GM12878 (cell line): Measurements from ENCODE around the gene SGMS1. TPM values are rescaled to one million over a fixed set of nuclear protein-coding genes. Genes with fewer than 3 reads are reported as not detected.

Experiments used
- ATAC-seq: fragments of 200-7000 bp; cut with Tn5 transposase; 3 replicates; pipeline ENCODE4 v1.9.1; 2020; ENCODE audit warnings: mild to moderate bottlenecking, moderate library complexity
- BruUV-seq: library from RNA; stranded (reverse); fragments of 400-500 nt; replicated peaks from 2 replicates; lab custom pipeline; 2021; lab: Mats Ljungman, UMichigan
- CTCF ChIA-PET: fragments of 300-600 bp; sonication (Branson Sonifier 250); formaldehyde crosslinking; extraction: SDS; loops from one replicate; lab custom pipeline; 2021; ENCODE audit warnings: inconsistent platforms; lab: Yijun Ruan, JAX
- POLR2A ChIA-PET: fragments of 350-600 bp; formaldehyde crosslinking; extraction: SDS; loops from one replicate; lab custom pipeline; 2021; ENCODE audit warnings: inconsistent platforms; lab: Charles Lee
- RAD21 ChIA-PET: fragments of 300-600 bp; sonication (Branson Sonifier 250); formaldehyde crosslinking; loops from one replicate; lab custom pipeline; 2023; ENCODE audit warnings: antibody characterized with exemption; ENCODE audit not compliant: unreplicated experiment; lab: Charles Lee
- SMC1A ChIA-PET: fragments of 300-600 bp; sonication (Branson Sonifier 250); formaldehyde crosslinking; loops from one replicate; lab custom pipeline; 2023; ENCODE audit not compliant: unreplicated experiment, uncharacterized antibody; lab: Charles Lee
- DNase-seq: peaks from one replicate; pipeline ENCODE4 v3.0.0-alpha.2; 2011; ENCODE audit warnings: low read depth, low spot score
- FAIRE-seq: peaks from 3 replicates; lab custom pipeline; 2011; peaks lifted over from hg19 to GRCh38; lab: Jason Lieb, UNC
- H2AFZ ChIP-seq: 2 replicates; pipeline ENCODE4 v1.6.0; 2011; ENCODE audit warnings: low read depth, low read length, control low read depth; ENCODE audit not compliant: control insufficient read depth
- H3K27ac ChIP-seq: 2 replicates; pipeline ENCODE4 v1.5.1; 2011; ENCODE audit warnings: control low read depth; ENCODE audit not compliant: control insufficient read depth, insufficient read depth
- H3K27me3 ChIP-seq, 2 experiments: replicated peaks in 1 of 2; 2 replicates each; pipeline versions ENCODE4 v1.6.0 to v1.6.1; 2011; ENCODE audit warnings: low read length in 1 of 2; ENCODE audit not compliant: control insufficient read depth in 2 of 2, insufficient read depth in 2 of 2
- H3K36me3 ChIP-seq, 2 experiments: 2 replicates each; pipeline ENCODE4 v1.5.1; 2011; ENCODE audit warnings: low read length in 1 of 2; ENCODE audit not compliant: control insufficient read depth in 2 of 2, insufficient read depth in 2 of 2
- H3K4me1 ChIP-seq: 2 replicates; pipeline ENCODE4 v1.6.1; 2011; ENCODE audit warnings: mild to moderate bottlenecking, low read length, moderate library complexity, mixed read lengths; ENCODE audit not compliant: control insufficient read depth, insufficient read depth
- H3K4me2 ChIP-seq: 2 replicates; pipeline ENCODE4 v1.6.0; 2011; ENCODE audit warnings: control low read depth; ENCODE audit not compliant: control insufficient read depth, insufficient read depth
- H3K4me3 ChIP-seq: fragments of 200-600 bp; sonication (generic); 2 replicates; pipeline ENCODE4 v1.5.1; 2016
- H3K79me2 ChIP-seq: 2 replicates; pipeline ENCODE4 v1.6.0; 2011; ENCODE audit warnings: low read length; ENCODE audit not compliant: control insufficient read depth, insufficient read depth
- H3K9ac ChIP-seq: 2 replicates; pipeline ENCODE4 v1.8.0; 2011; ENCODE audit warnings: low read length, control low read depth, mixed read lengths; ENCODE audit not compliant: control insufficient read depth, insufficient read depth
- H3K9me3 ChIP-seq: replicated peaks from 3 replicates; pipeline ENCODE4 v1.5.1; 2011; ENCODE audit warnings: mild to moderate bottlenecking, low read length; ENCODE audit not compliant: control insufficient read depth, insufficient read depth
- H4K20me1 ChIP-seq: 2 replicates; pipeline ENCODE4 v1.6.0; 2011; ENCODE audit not compliant: control insufficient read depth, insufficient read depth
- ATF7 ChIP-seq: fragments of 450-650 bp; IDR thresholded peaks from 2 replicates; pipeline ENCODE4 v1.6.1; 2016; ENCODE audit warnings: low read depth, mild to moderate bottlenecking
- BACH1 ChIP-seq: fragments of 450-650 bp; IDR thresholded peaks from 2 replicates; pipeline ENCODE4 v1.6.1; 2017; ENCODE audit warnings: mild to moderate bottlenecking, borderline replicate concordance
- GATAD2B ChIP-seq: fragments of 450-650 bp; conservative IDR thresholded peaks from 2 replicates; pipeline ENCODE4 v1.6.1; 2017; ENCODE audit warnings: low read depth, mild to moderate bottlenecking, moderate library complexity
- HCFC1 ChIP-seq: fragments of 150-350 bp; IDR thresholded peaks from 2 replicates; pipeline ENCODE4 v1.6.1; 2014; ENCODE audit warnings: low read length
- NBN ChIP-seq: fragments of 450-650 bp; IDR thresholded peaks from 2 replicates; pipeline ENCODE4 v1.6.1; 2016
- PAX5 ChIP-seq: IDR thresholded peaks from 2 replicates; pipeline ENCODE4 v1.6.1; 2011; ENCODE audit warnings: low read depth, low read length, borderline replicate concordance
- POU2F2 ChIP-seq: IDR thresholded peaks from 3 replicates; pipeline ENCODE4 v1.6.1; 2011; ENCODE audit warnings: low read depth, mild to moderate bottlenecking, low read length, borderline replicate concordance
- SMAD5 ChIP-seq: IDR thresholded peaks from 2 replicates; pipeline ENCODE4 v1.6.1; 2016; ENCODE audit warnings: antibody characterized with exemption, low read depth
- SMARCA5 ChIP-seq: fragments of 450-650 bp; IDR thresholded peaks from 2 replicates; pipeline ENCODE4 v1.6.1; 2017; ENCODE audit warnings: mild to moderate bottlenecking
- WGBS: methylation state at CpG from one replicate; pipeline ENCODE4 v1.1.6; 2016; ENCODE audit warnings: low lambda C conversion rate; ENCODE audit not compliant: insufficient replicate concordance, insufficient coverage; ENCODE audit errors: missing lambda C conversion rate; 5-methylcytosine and 5-hydroxymethylcytosine counted together
- in situ Hi-C: fragments of 300-500 bp; cut with MboI; formaldehyde crosslinking; loops from 9 replicates; pipeline ENCODE4 v1.14.3; 2018; ENCODE audit warnings: mixed read lengths
- intact Hi-C: fragments of 100-400 bp; cut with micrococcal nuclease; formaldehyde crosslinking; loops from one replicate; pipeline ENCODE4 v1.14.2; 2022; ENCODE audit not compliant: unreplicated experiment
- polyA plus RNA-seq, 11 experiments: library from polyadenylated mRNA; depleted of rRNA in 4 of 11; unstranded in 6 of 11; stranded (reverse) in 5 of 11; fragments of >200 nt; fragmentation: Nextera tagmentation in 4 of 11; fragmentation: Illumina TruSeq in 1 of 11; extraction: Ambion mirVana in 4 of 11; extraction: Trizol in 1 of 11; gene quantifications; 1 replicate in 1 of 11; 2 replicates in 10 of 11; pipeline versions ENCODE4 v1.2.1 to v1.2.3, GENCODE V29; 2011 to 2016; ENCODE audit warnings: inconsistent platforms in 2 of 11, missing spikeins in 2 of 11, low read depth in 1 of 11
- total RNA-seq, 4 experiments: library from RNA; depleted of rRNA in 3 of 4; stranded (reverse); fragments of >200 nt in 3 of 4; fragmentation: Illumina TruSeq in 1 of 4; extraction: Trizol in 1 of 4; gene quantifications; 2 replicates each; pipeline versions ENCODE4 v1.2.1 to v1.2.3, GENCODE V29; 2013 to 2021
- TF ChIP-seq, protein P1 (sequence below): IDR thresholded peaks from 2 replicates; pipeline ENCODE4 v1.6.1; 2011; ENCODE audit warnings: low read depth, mild to moderate bottlenecking, low read length, moderate library complexity, borderline replicate concordance; ENCODE audit errors: extremely low read depth
- TF ChIP-seq, protein P2 (sequence below): fragments of 450-650 bp; formaldehyde crosslinking; IDR thresholded peaks from 2 replicates; pipeline ENCODE4 v1.4.0; 2020; ENCODE audit warnings: mild to moderate bottlenecking, moderate library complexity
- TF ChIP-seq, protein P3 (sequence below): fragments of 450-650 bp; formaldehyde crosslinking; IDR thresholded peaks from 2 replicates; pipeline ENCODE4 v1.4.0; 2022; ENCODE audit warnings: mild to moderate bottlenecking, moderate library complexity

Gene SGMS1
- total and polyA plus RNA-seq, 10 of the 15 experiments (the other 5 are each of a cell fraction or from before 2014, with no cell fraction given): 1.4 to 14.5 (median 4.9) TPM

DNA sequence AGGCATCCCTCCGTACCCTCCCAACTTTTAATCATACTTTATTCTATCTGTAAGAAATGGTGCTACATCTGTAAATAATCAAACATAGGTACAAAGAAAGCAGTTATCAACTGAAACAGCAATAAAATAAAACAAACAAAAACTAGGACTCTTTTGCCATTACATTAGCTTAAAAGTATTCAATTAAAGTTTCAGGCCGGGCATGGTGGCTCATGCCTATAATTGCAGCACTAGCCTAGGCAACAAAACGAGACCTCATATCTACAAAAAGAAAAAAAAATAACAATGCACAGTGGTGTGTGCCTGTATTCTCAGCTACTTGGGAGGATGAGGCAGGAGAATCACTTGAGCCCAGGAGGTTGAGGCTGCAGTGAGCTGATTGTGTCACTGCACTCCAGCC lies 161.9 kb downstream of the SGMS1 start (continued):
- no peak for TF ChIP-seq HCFC1
- no peak for TF ChIP-seq PAX5
- TF ChIP-seq NBN: no peak
- TF ChIP-seq, protein P1, sequence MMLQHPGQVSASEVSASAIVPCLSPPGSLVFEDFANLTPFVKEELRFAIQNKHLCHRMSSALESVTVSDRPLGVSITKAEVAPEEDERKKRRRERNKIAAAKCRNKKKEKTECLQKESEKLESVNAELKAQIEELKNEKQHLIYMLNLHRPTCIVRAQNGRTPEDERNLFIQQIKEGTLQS: no peak

DNA sequence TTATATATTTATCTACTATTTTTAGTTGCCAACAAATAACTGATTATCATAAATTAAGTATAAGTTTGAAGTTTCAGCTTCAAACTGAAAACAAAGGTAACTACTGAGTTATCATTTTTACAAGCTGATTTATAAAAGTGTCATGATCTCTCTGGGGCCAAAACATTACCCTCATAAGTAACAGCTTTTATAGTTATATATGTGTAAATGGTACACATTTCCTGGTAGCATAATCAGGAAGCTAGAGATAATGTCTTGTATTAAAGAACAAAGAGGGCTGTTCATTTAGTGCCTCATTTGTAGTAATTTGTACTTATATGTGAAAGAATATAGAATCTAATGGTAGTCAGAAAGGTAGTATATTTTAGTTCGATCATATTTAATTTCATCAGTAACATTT lies 162.6 kb downstream of the SGMS1 start:
- Histone ChIP-seq H3K9ac (no peak overlapping the region), H3K9me3 (no peaks in the 10 kb centered on the region; the same call in 1 of the 3 replicates), H2AFZ (no peak overlapping the region), H3K4me2 (no peak overlapping the region), H3K4me3 (no peak overlapping the region), H3K36me3 (peaks cover 0 to 3% of the 10 kb centered on the region in 2 experiments; a peak in 1 of 4 replicates), H3K27me3 (no peaks in the 10 kb centered on the region; a peak in 1 of 4 replicates), H4K20me1 (no peaks in the 10 kb centered on the region), H3K4me1 (peaks cover 6% of the 10 kb centered on the region), H3K79me2 (no peaks in the 10 kb centered on the region), H3K27ac (no peak overlapping the region)
- POLR2A ChIA-PET: interaction anchor here (0.9 to 3.6 kb wide), 5 partner anchors 10 to 36 kb away, joined by 3 to 9 read pairs (median 5); no protein-coding TSS in a partner anchor
- RAD21 ChIA-PET: interaction anchor here (0.9 to 1.7 kb wide), 4 partner anchors 19 to 94 kb away, joined by 3 to 5 read pairs (median 4); no protein-coding TSS in a partner anchor
- WGBS: 96% methylated on average over 1 of the region's 1 CpG
- no TSS peak for BruUV-seq
- intact Hi-C loops: no loop called here
- ATAC-seq: no peak
- in situ Hi-C loops: no loop called here
- CTCF ChIA-PET: interaction anchor here (0.9 to 1.5 kb wide), 7 partner anchors 8 to 159 kb away, joined by 3 to 6 read pairs (median 3); no protein-coding TSS in a partner anchor
- no peak for DNase-seq
- SMC1A ChIA-PET: interaction anchor here (0.6 to 4.7 kb wide), 15 partner anchors 10 to 93 kb away, joined by 3 to 27 read pairs (median 5); no protein-coding TSS in a partner anchor
- FAIRE-seq: no peak
- TF ChIP-seq, protein P2, sequence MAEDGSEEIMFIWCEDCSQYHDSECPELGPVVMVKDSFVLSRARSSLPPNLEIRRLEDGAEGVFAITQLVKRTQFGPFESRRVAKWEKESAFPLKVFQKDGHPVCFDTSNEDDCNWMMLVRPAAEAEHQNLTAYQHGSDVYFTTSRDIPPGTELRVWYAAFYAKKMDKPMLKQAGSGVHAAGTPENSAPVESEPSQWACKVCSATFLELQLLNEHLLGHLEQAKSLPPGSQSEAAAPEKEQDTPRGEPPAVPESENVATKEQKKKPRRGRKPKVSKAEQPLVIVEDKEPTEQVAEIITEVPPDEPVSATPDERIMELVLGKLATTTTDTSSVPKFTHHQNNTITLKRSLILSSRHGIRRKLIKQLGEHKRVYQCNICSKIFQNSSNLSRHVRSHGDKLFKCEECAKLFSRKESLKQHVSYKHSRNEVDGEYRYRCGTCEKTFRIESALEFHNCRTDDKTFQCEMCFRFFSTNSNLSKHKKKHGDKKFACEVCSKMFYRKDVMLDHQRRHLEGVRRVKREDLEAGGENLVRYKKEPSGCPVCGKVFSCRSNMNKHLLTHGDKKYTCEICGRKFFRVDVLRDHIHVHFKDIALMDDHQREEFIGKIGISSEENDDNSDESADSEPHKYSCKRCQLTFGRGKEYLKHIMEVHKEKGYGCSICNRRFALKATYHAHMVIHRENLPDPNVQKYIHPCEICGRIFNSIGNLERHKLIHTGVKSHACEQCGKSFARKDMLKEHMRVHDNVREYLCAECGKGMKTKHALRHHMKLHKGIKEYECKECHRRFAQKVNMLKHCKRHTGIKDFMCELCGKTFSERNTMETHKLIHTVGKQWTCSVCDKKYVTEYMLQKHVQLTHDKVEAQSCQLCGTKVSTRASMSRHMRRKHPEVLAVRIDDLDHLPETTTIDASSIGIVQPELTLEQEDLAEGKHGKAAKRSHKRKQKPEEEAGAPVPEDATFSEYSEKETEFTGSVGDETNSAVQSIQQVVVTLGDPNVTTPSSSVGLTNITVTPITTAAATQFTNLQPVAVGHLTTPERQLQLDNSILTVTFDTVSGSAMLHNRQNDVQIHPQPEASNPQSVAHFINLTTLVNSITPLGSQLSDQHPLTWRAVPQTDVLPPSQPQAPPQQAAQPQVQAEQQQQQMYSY: no peak
- TF ChIP-seq, protein P3, sequence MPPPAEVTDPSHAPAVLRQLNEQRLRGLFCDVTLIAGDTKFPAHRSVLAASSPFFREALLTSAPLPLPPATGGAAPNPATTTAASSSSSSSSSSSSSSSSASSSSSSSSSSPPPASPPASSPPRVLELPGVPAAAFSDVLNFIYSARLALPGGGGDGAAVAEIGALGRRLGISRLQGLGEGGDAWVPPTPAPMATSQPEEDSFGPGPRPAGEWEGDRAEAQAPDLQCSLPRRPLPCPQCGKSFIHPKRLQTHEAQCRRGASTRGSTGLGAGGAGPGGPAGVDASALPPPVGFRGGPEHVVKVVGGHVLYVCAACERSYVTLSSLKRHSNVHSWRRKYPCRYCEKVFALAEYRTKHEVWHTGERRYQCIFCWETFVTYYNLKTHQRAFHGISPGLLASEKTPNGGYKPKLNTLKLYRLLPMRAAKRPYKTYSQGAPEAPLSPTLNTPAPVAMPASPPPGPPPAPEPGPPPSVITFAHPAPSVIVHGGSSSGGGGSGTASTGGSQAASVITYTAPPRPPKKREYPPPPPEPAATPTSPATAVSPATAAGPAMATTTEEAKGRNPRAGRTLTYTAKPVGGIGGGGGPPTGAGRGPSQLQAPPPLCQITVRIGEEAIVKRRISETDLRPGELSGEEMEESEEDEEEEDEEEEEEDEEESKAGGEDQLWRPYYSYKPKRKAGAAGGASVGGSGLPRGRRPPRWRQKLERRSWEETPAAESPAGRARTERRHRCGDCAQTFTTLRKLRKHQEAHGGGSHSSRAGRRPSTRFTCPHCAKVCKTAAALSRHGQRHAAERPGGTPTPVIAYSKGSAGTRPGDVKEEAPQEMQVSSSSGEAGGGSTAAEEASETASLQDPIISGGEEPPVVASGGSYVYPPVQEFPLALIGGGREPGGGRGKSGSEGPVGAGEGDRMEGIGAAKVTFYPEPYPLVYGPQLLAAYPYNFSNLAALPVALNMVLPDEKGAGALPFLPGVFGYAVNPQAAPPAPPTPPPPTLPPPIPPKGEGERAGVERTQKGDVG (CRISPR knock-in tag): no peak
- TF ChIP-seq NBN (no peak), GATAD2B (no peak), ATF7 (no peak), SMARCA5 (no peak), BACH1 (no peak), SMAD5 (no peak), POU2F2 (no peak)
